ENCODE measurements around the gene CRIP2. TPM values are rescaled to one million over a fixed set of nuclear protein-coding genes. Genes with fewer than 3 reads are reported as not detected.

The CRIP2 gene
- total and polyA plus RNA-seq, 9 of the 15 experiments (the other 6 are each of a cell fraction or from before 2014, with no cell fraction given): 0.18 to 2.0 (median 0.69) TPM; not detected in 1

- no peak for TF ChIP-seq HDAC8 (tag; IDR thresholded peaks at IDR 0.05)
- TF ChIP-seq CTBP1 (IDR thresholded peaks at IDR 0.05; ENCODE audit: borderline replicate concordance): peak; percentile 54; the same call in 1 of the 2 replicates
- no peak for TF ChIP-seq CGGBP1 (CRISPR knock-in tag; IDR thresholded peaks at IDR 0.05)
- no peak for TF ChIP-seq CEBPG (CRISPR knock-in tag; IDR thresholded peaks at IDR 0.05)
- TF ChIP-seq CEBPG (tag; conservative IDR thresholded peaks at IDR 0.05 in 1 of 2, IDR thresholded peaks at IDR 0.05 in 1 of 2): no peak
- no peak for TF ChIP-seq GTF2B (IDR thresholded peaks at IDR 0.05; ENCODE audit: extremely low read depth, insufficient read length)
- TF ChIP-seq ZNF121 (CRISPR knock-in tag; conservative IDR thresholded peaks at IDR 0.05): no peak
- TF ChIP-seq, protein P1, sequence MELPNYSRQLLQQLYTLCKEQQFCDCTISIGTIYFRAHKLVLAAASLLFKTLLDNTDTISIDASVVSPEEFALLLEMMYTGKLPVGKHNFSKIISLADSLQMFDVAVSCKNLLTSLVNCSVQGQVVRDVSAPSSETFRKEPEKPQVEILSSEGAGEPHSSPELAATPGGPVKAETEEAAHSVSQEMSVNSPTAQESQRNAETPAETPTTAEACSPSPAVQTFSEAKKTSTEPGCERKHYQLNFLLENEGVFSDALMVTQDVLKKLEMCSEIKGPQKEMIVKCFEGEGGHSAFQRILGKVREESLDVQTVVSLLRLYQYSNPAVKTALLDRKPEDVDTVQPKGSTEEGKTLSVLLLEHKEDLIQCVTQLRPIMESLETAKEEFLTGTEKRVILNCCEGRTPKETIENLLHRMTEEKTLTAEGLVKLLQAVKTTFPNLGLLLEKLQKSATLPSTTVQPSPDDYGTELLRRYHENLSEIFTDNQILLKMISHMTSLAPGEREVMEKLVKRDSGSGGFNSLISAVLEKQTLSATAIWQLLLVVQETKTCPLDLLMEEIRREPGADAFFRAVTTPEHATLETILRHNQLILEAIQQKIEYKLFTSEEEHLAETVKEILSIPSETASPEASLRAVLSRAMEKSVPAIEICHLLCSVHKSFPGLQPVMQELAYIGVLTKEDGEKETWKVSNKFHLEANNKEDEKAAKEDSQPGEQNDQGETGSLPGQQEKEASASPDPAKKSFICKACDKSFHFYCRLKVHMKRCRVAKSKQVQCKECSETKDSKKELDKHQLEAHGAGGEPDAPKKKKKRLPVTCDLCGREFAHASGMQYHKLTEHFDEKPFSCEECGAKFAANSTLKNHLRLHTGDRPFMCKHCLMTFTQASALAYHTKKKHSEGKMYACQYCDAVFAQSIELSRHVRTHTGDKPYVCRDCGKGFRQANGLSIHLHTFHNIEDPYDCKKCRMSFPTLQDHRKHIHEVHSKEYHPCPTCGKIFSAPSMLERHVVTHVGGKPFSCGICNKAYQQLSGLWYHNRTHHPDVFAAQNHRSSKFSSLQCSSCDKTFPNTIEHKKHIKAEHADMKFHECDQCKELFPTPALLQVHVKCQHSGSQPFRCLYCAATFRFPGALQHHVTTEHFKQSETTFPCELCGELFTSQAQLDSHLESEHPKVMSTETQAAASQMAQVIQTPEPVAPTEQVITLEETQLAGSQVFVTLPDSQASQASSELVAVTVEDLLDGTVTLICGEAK (IDR thresholded peaks at IDR 0.05): no peak
- TF ChIP-seq, protein P1 (CRISPR knock-in tag; IDR thresholded peaks at IDR 0.05): no peak
- no peak for TF ChIP-seq MBD2 (IDR thresholded peaks at IDR 0.05; ENCODE audit: borderline replicate concordance, low read depth)
- no peak for TF ChIP-seq STAT5B (CRISPR knock-in tag; IDR thresholded peaks at IDR 0.05)
- TF ChIP-seq, protein P2, sequence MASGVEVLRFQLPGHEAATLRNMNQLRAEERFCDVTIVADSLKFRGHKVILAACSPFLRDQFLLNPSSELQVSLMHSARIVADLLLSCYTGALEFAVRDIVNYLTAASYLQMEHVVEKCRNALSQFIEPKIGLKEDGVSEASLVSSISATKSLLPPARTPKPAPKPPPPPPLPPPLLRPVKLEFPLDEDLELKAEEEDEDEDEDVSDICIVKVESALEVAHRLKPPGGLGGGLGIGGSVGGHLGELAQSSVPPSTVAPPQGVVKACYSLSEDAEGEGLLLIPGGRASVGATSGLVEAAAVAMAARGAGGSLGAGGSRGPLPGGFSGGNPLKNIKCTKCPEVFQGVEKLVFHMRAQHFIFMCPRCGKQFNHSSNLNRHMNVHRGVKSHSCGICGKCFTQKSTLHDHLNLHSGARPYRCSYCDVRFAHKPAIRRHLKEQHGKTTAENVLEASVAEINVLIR (CRISPR knock-in tag; IDR thresholded peaks at IDR 0.05): no peak
- TF ChIP-seq ZZZ3 (IDR thresholded peaks at IDR 0.05): no peak
- TF ChIP-seq FOXM1 (IDR thresholded peaks at IDR 0.05; ENCODE audit: low read depth): no peak
- TF ChIP-seq FOXM1 (CRISPR knock-in tag; IDR thresholded peaks at IDR 0.05; ENCODE audit: low read depth): no peak
- TF ChIP-seq RBBP5 (IDR thresholded peaks at IDR 0.05; ENCODE audit: borderline replicate concordance, insufficient read depth, low read length, poor library complexity, severe bottlenecking): peak; percentile 8
- no peak for TF ChIP-seq ELF4 (CRISPR knock-in tag; IDR thresholded peaks at IDR 0.05)
Measured at GRCh38 chr14:105489542-105490266, 15.1 kb downstream of the CRIP2 start (continued).
